GM21381 (cell line): ENCODE results near the gene NFIX.

Experiments
- ATAC-seq: cut with Tn5 transposase; IDR thresholded peaks from one replicate; pipeline ENCODE4 v1.9.1; 2021; ENCODE audit warnings: mild to moderate bottlenecking, moderate library complexity; ENCODE audit not compliant: unreplicated experiment

Gene NFIX

GRCh38 chr19:13033819-13034611, 38.7 kb downstream of the NFIX start:
- no peak for ATAC-seq

GRCh38 chr19:13034636-13035035, 39.4 kb downstream of the NFIX start:
- no peak for ATAC-seq

- ATAC-seq = no peak
Measured at GRCh38 chr19:13035820-13036365, 40.6 kb downstream of the NFIX start.

GRCh38 chr19:13036366-13036976, 41.2 kb downstream of the NFIX start:
- ATAC-seq = no peak

GRCh38 chr19:13037161-13037560, 41.9 kb downstream of the NFIX start:
- ATAC-seq = no peak

GRCh38 chr19:13037731-13038130, 42.5 kb downstream of the NFIX start:
- no peak for ATAC-seq

- no peak for ATAC-seq
Measured at GRCh38 chr19:13038306-13039210, 43.3 kb downstream of the NFIX start.

GRCh38 chr19:13039211-13039789, 44.0 kb downstream of the NFIX start:
- ATAC-seq = no peak

- no peak for ATAC-seq
Measured at GRCh38 chr19:13040232-13040947, 45.1 kb downstream of the NFIX start.

- ATAC-seq = no peak
Measured at GRCh38 chr19:13040948-13041292, 45.6 kb downstream of the NFIX start.

GRCh38 chr19:13042443-13043130, 47.3 kb downstream of the NFIX start:
- ATAC-seq = no peak

- no peak for ATAC-seq
Measured at GRCh38 chr19:13043285-13043684, 48.0 kb downstream of the NFIX start.

GRCh38 chr19:13044231-13044836, 49.1 kb downstream of the NFIX start:
- ATAC-seq = no peak

GRCh38 chr19:13045812-13046211, 50.5 kb downstream of the NFIX start:
- no peak for ATAC-seq

- ATAC-seq = no peak
Measured at GRCh38 chr19:13047374-13047773, 52.1 kb downstream of the NFIX start.

GRCh38 chr19:13050274-13050673, 55.0 kb downstream of the NFIX start:
- ATAC-seq = no peak

GRCh38 chr19:13051557-13052165, 56.4 kb downstream of the NFIX start:
- ATAC-seq = no peak

GRCh38 chr19:13052447-13053175, 57.3 kb downstream of the NFIX start:
- no peak for ATAC-seq
